ENCODE results near the gene SOCS7. TPM values are rescaled to one million over a fixed set of nuclear protein-coding genes. Genes with fewer than 3 reads are reported as not detected.
A peak's percentile ranks its signal among the peaks of the same experiment; 100 is the strongest.

SOCS7 gene
- total and polyA plus RNA-seq, 2 experiments from 2014 or later, result 5.0 to 29.2 TPM

GRCh38 chr17:38421871-38422827 lies 70.5 kb downstream of the SOCS7 start:
- Histone ChIP-seq H3K9me2 (ENCODE audit: insufficient read depth) (no peaks in the 10 kb centered on the region), H3F3A (replicated peaks; ENCODE audit: low read depth) (peaks cover 25% of the 10 kb centered on the region; the same call in 1 of the 2 replicates), H3K36me3 (ENCODE audit: insufficient read depth) (no peaks in the 10 kb centered on the region), H3K79me2 (replicated peaks; ENCODE audit: insufficient read depth) (peaks cover 28% of the 10 kb centered on the region; the same call in 1 of the 2 replicates), H4K20me1 (replicated peaks; ENCODE audit: insufficient read depth) (no peaks in the 10 kb centered on the region), H3K4me2 (peak overlapping the region; percentile 84), H3K4me3 (peak overlapping the region; percentile 70; the same call in 1 of the 2 replicates), H3K27ac (ENCODE audit: low read depth) (peak overlapping the region; percentile 58; the same call in 1 of the 2 replicates), H3K27me3 (ENCODE audit: insufficient read depth) (peaks cover 19% of the 10 kb centered on the region), H2AFZ (no peak overlapping the region), H3K4me1 (ENCODE audit: insufficient read depth) (peaks cover 74% of the 10 kb centered on the region)
- ATAC-seq, result no peak
- peaks cover 86% of the 10 kb centered on the region for H3K4me1 Mint-ChIP-seq
- no peak for DNase-seq (ENCODE audit: low spot score)
- no peak for TF ChIP-seq STAT1 (IDR thresholded peaks at IDR 0.05; ENCODE audit: unreplicated experiment)
- no peak for TF ChIP-seq CREB1 (CRISPR knock-in tag; IDR thresholded peaks at IDR 0.05; ENCODE audit: low read depth)
- TF ChIP-seq CTCF (conservative IDR thresholded peaks at IDR 0.05; ENCODE audit: low read depth in 2 of 2), result no peak
- TF ChIP-seq EZH2phosphoT487 (IDR thresholded peaks at IDR 0.05; ENCODE audit: unreplicated experiment), result no peak
- TF ChIP-seq EZH2 (IDR thresholded peaks at IDR 0.05; ENCODE audit: low read depth, unreplicated experiment), result no peak
- H3K4me3 Mint-ChIP-seq, result peak overlapping the region; percentile 80; the same call in 1 of the 3 replicates
- H3K36me3 Mint-ChIP-seq (ENCODE audit: low read depth), result peaks cover 5% of the 10 kb centered on the region; the same call in 2 of the 3 replicates
- no peak overlapping the region for H3K27ac Mint-ChIP-seq
- peaks cover 50% of the 10 kb centered on the region for H3K27me3 Mint-ChIP-seq (ENCODE audit: insufficient read depth, low read depth, poor library complexity)
- H3K9me3 Mint-ChIP-seq, result no peaks in the 10 kb centered on the region; the same call in 2 of the 3 replicates

- H4K20me1 ChIP-seq (replicated peaks; ENCODE audit: insufficient read depth), result no peaks in the 10 kb centered on the region
- no peaks in the 10 kb centered on the region for H3K9me2 ChIP-seq (ENCODE audit: insufficient read depth)
- peaks cover 5% of the 10 kb centered on the region; the same call in 1 of the 2 replicates for H3K27me3 ChIP-seq (ENCODE audit: insufficient read depth)
- peaks cover 43% of the 10 kb centered on the region for H3K79me2 ChIP-seq (replicated peaks; ENCODE audit: insufficient read depth)
- ATAC-seq, result no peak
- no peaks in the 10 kb centered on the region for H3K36me3 ChIP-seq (ENCODE audit: insufficient read depth)
- H3K4me3 Mint-ChIP-seq, result no peak overlapping the region; the same call in 2 of the 3 replicates
- peak overlapping the region; percentile 74 for H3K27ac Mint-ChIP-seq
- peaks cover 22% of the 10 kb centered on the region; the same call in 1 of the 2 replicates for H3F3A ChIP-seq (replicated peaks; ENCODE audit: low read depth)
- peaks cover 70% of the 10 kb centered on the region for H3K4me1 ChIP-seq (ENCODE audit: insufficient read depth)
- H3K36me3 Mint-ChIP-seq (ENCODE audit: low read depth), result peaks cover 5% of the 10 kb centered on the region; the same call in 2 of the 3 replicates
- no peak overlapping the region for H3K4me3 ChIP-seq
- no peak overlapping the region for H3K4me2 ChIP-seq
- H3K4me1 Mint-ChIP-seq, result peaks cover 84% of the 10 kb centered on the region
- no peak for DNase-seq (ENCODE audit: low spot score)
- no peak overlapping the region for H3K27ac ChIP-seq (ENCODE audit: low read depth)
- TF ChIP-seq JUNB (IDR thresholded peaks at IDR 0.05; ENCODE audit: unreplicated experiment), result no peak
- no peak for TF ChIP-seq REST (IDR thresholded peaks at IDR 0.05; ENCODE audit: unreplicated experiment)
- TF ChIP-seq ZNF114 (CRISPR knock-in tag; IDR thresholded peaks at IDR 0.05), result no peak
- no peak for TF ChIP-seq CTCF (conservative IDR thresholded peaks at IDR 0.05; ENCODE audit: low read depth in 2 of 2)
- TF ChIP-seq ETS1 (IDR thresholded peaks at IDR 0.05), result no peak
- no peak for TF ChIP-seq NANOG (IDR thresholded peaks at IDR 0.05; ENCODE audit: borderline replicate concordance)
- peaks cover 44% of the 10 kb centered on the region for H3K27me3 Mint-ChIP-seq (ENCODE audit: insufficient read depth, low read depth, poor library complexity)
- no peak overlapping the region for H2AFZ ChIP-seq
- H3K9me3 Mint-ChIP-seq, result no peaks in the 10 kb centered on the region; the same call in 2 of the 3 replicates
These were observed 72.8 kb downstream of the SOCS7 start for GRCh38 chr17:38424297-38424972.
